GM12891 (cell line): ENCODE results near the gene FITM2.
A peak's percentile ranks its signal among the peaks of the same experiment; 100 is the strongest.
"Not testable (repeated sequence)": the region's sequence is repeated elsewhere in the genome, so short reads cannot be mapped to it uniquely, and the experiment has no call there.

ENCODE experiments used
- DNase-seq: peaks from one replicate; pipeline ENCODE4 v3.0.0; 2011; ENCODE audit warnings: low spot score; ENCODE audit not compliant: insufficient read length
- FAIRE-seq: peaks from 2 replicates; lab custom pipeline; 2011; peaks lifted over from hg19 to GRCh38; lab: Jason Lieb, UNC
- PAX5 ChIP-seq: IDR thresholded peaks from 2 replicates; pipeline ENCODE4 v1.6.1; 2011; ENCODE audit warnings: low read length, moderate library complexity, mild to moderate bottlenecking; ENCODE audit not compliant: insufficient read depth, severe bottlenecking
- POLR2A ChIP-seq: IDR thresholded peaks from 2 replicates; pipeline ENCODE4 v1.6.1; 2011; ENCODE audit warnings: low read depth, low read length, control low read depth
- POLR2AphosphoS5 ChIP-seq: IDR thresholded peaks from 2 replicates; pipeline ENCODE4 v1.6.1; 2011; ENCODE audit warnings: low read depth, low read length, control low read depth
- POU2F2 ChIP-seq: IDR thresholded peaks from 2 replicates; pipeline ENCODE4 v1.6.1; 2011; ENCODE audit warnings: low read depth, mild to moderate bottlenecking, control low read depth, low read length, moderate library complexity
- SPI1 ChIP-seq: IDR thresholded peaks from 2 replicates; pipeline ENCODE4 v1.6.1; 2011; ENCODE audit warnings: low read depth, low read length, control low read depth
- TAF1 ChIP-seq: IDR thresholded peaks from 2 replicates; pipeline ENCODE4 v1.6.1; 2011; ENCODE audit warnings: low read depth, low read length, control low read depth

Gene FITM2

GRCh38 chr20:44309763-44310663 lies 989 bp downstream of the FITM2 start:
- DNase-seq, result peak; percentile 23
- TF ChIP-seq POLR2A (no peak), SPI1 (no peak), POU2F2 (no peak), POLR2AphosphoS5 (no peak), PAX5 (no peak), TAF1 (no peak)
- FAIRE-seq, result no peak

- DNase-seq (no peak), FAIRE-seq (no peak)
- TF ChIP-seq PAX5, result no peak
- TF ChIP-seq SPI1, result no peak
- no peak for TF ChIP-seq TAF1
- TF ChIP-seq POLR2AphosphoS5, result no peak
- TF ChIP-seq POU2F2, result no peak
- TF ChIP-seq POLR2A, result no peak
Measured at GRCh38 chr20:44306927-44307326, 4.1 kb downstream of the FITM2 start.

- DNase-seq (no peak), FAIRE-seq (no peak)
- TF ChIP-seq TAF1 (no peak), POLR2A (no peak), PAX5 (no peak), SPI1 (no peak), POU2F2 (no peak), POLR2AphosphoS5 (no peak)
Measured at GRCh38 chr20:44304383-44304782, 6.6 kb downstream of the FITM2 start.

- FAIRE-seq (no peak), DNase-seq (no peak)
- TF ChIP-seq POLR2AphosphoS5 (no peak), TAF1 (no peak), PAX5 (no peak), POU2F2 (no peak), SPI1 (no peak), POLR2A (no peak)
Measured at GRCh38 chr20:44302736-44303135, 8.3 kb downstream of the FITM2 start.

- no peak for TF ChIP-seq SPI1
- TF ChIP-seq POLR2AphosphoS5, result no peak
- TF ChIP-seq PAX5, result no peak
- DNase-seq, result no peak
- no peak for FAIRE-seq
Measured at GRCh38 chr20:44302026-44302669, 8.9 kb downstream of the FITM2 start.

- no peak for FAIRE-seq
Measured at GRCh38 chr20:44301285-44301684, 9.7 kb downstream of the FITM2 start.

GRCh38 chr20:44299011-44299535 lies 11.9 kb downstream of the FITM2 start:
- FAIRE-seq, DNase-seq: not testable (repeated sequence)

More at GRCh38 chr20:44301285-44301684, 9.7 kb downstream of the FITM2 start:
- DNase-seq, result no peak
- TF ChIP-seq SPI1 (no peak), PAX5 (no peak), POU2F2 (no peak), POLR2A (no peak), TAF1 (no peak), POLR2AphosphoS5 (no peak)

- no peak for FAIRE-seq
- DNase-seq, result no peak
- TF ChIP-seq PAX5 (no peak), POU2F2 (no peak), TAF1 (no peak), POLR2A (no peak), SPI1 (no peak), POLR2AphosphoS5 (no peak)
Measured at GRCh38 chr20:44297721-44298120, 13.3 kb downstream of the FITM2 start.

GRCh38 chr20:44296011-44296410 lies 15.0 kb downstream of the FITM2 start:
- no peak for FAIRE-seq
- TF ChIP-seq SPI1 (no peak), PAX5 (no peak), TAF1 (no peak), POLR2A (no peak), POU2F2 (no peak), POLR2AphosphoS5 (no peak)
- DNase-seq, result no peak
